GM23338 (cell line): Measurements from ENCODE around the gene MAGI1.

Experiments
- EZH2 ChIP-seq: fragments of 200-600 bp; sonication (generic); IDR thresholded peaks from one replicate; pipeline ENCODE4 v1.8.0; 2017; ENCODE audit warnings: antibody characterized with exemption, mild to moderate bottlenecking, low read depth; ENCODE audit not compliant: unreplicated experiment
- EZH2phosphoT487 ChIP-seq: fragments of 200-600 bp; sonication (generic); IDR thresholded peaks from one replicate; pipeline ENCODE4 v1.8.1; 2018; ENCODE audit warnings: antibody characterized with exemption; ENCODE audit not compliant: unreplicated experiment
- POLR2AphosphoS5 ChIP-seq: IDR thresholded peaks from 2 replicates; pipeline ENCODE4 v1.6.1; 2016; ENCODE audit warnings: antibody characterized with exemption, low read depth
- STAT1 ChIP-seq: IDR thresholded peaks from one replicate; pipeline ENCODE4 v1.6.1; 2016; ENCODE audit warnings: antibody characterized with exemption; ENCODE audit not compliant: unreplicated experiment
- TF ChIP-seq, protein P1 (sequence below), 2 experiments: fragments of 200-600 bp in 1 of 2; sonication (generic) in 1 of 2; conservative IDR thresholded peaks; 2 replicates each; pipeline versions ENCODE4 v1.5.1 to v1.6.1; 2016 to 2017; ENCODE audit warnings: antibody characterized with exemption in 2 of 2, low read depth in 2 of 2, mild to moderate bottlenecking in 2 of 2, moderate library complexity in 1 of 2

DNA sequence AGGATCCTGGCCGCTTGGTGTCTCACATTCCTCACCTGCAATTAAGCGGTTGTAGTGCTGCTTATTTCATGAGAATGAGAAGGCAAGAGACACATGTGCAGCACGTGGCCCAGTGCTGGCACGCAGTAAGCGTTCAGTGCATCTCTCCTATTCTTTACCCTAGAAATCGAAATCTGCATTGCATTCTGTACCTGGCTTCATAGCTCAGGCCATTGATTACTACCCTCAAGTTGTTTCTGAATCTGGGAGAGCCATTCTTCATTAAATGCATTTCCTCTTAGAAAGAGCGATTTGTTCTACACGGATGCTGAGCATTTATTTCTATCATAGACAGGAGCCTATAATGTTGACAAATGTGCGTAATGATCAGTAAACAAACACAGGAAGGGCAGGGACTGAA, 168.9 kb downstream of the MAGI1 start:
- TF ChIP-seq POLR2AphosphoS5: no peak
- TF ChIP-seq, protein P1, sequence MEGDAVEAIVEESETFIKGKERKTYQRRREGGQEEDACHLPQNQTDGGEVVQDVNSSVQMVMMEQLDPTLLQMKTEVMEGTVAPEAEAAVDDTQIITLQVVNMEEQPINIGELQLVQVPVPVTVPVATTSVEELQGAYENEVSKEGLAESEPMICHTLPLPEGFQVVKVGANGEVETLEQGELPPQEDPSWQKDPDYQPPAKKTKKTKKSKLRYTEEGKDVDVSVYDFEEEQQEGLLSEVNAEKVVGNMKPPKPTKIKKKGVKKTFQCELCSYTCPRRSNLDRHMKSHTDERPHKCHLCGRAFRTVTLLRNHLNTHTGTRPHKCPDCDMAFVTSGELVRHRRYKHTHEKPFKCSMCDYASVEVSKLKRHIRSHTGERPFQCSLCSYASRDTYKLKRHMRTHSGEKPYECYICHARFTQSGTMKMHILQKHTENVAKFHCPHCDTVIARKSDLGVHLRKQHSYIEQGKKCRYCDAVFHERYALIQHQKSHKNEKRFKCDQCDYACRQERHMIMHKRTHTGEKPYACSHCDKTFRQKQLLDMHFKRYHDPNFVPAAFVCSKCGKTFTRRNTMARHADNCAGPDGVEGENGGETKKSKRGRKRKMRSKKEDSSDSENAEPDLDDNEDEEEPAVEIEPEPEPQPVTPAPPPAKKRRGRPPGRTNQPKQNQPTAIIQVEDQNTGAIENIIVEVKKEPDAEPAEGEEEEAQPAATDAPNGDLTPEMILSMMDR (conservative IDR thresholded peaks at IDR 0.05; ENCODE audit: low read depth in 2 of 2): peak in 1 of 2 experiments; percentile 23; a peak in 2 of 4 replicates
- TF ChIP-seq STAT1: no peak
- TF ChIP-seq EZH2phosphoT487: no peak
- no peak for TF ChIP-seq EZH2
